ENCODE results near the gene CUL1. TPM values are rescaled to one million over a fixed set of nuclear protein-coding genes. Genes with fewer than 3 reads are reported as not detected.

The CUL1 gene
- polyA plus RNA-seq, 6 donors from 2014 or later: 41.3 to 58.9 (median 46.3) TPM

- peaks cover 0 to 16% (median 0%) of the 10 kb centered on the region in 3 donors for H3K4me1 Mint-ChIP-seq
- DNase-seq (no peak), ATAC-seq (ENCODE audit: low read depth in 2 of 2) (no peak)
- H3K27me3 Mint-ChIP-seq: no peaks in the 10 kb centered on the region
- H3K36me3 Mint-ChIP-seq: no peaks in the 10 kb centered on the region
- H3K27ac Mint-ChIP-seq: peak overlapping the region in 1 of 6 donors; percentile 70
- no peak overlapping the region for H3K4me3 Mint-ChIP-seq
- no peaks in the 10 kb centered on the region for H3K9me3 Mint-ChIP-seq
Measured at GRCh38 chr7:148849393-148850098, 150.8 kb downstream of the CUL1 start.

GRCh38 chr7:148850564-148850963 is 151.9 kb downstream of the CUL1 start:
- Mint-ChIP-seq H3K4me1 (peaks cover 0 to 16% (median 0%) of the 10 kb centered on the region in 3 donors), H3K9me3 (no peaks in the 10 kb centered on the region)

More at GRCh38 chr7:148850564-148850963, 151.9 kb downstream of the CUL1 start:
- no peaks in the 10 kb centered on the region for H3K27me3 Mint-ChIP-seq
- no peak overlapping the region for H3K4me3 Mint-ChIP-seq
- no peak for DNase-seq
- no peaks in the 10 kb centered on the region for H3K36me3 Mint-ChIP-seq
- no peak overlapping the region for H3K27ac Mint-ChIP-seq
- no peak for ATAC-seq (ENCODE audit: low read depth in 2 of 2)

Other genes with a start within 250 kb of the CUL1 start
- gene C7orf33, start 108.1 kb upstream of the CUL1 start, polyA plus RNA-seq (ENCODE audit: low read depth in 6 of 6): not detected
- gene EZH2, start 185.4 kb downstream of the CUL1 start, polyA plus RNA-seq (ENCODE audit: low read depth in 6 of 6): 1 to 10 TPM; 1.6 to 4.2 (median 3.0) TPM

Data from naive B cell (primary cell).